ENCODE results near the gene MMP17. TPM values are rescaled to one million over a fixed set of nuclear protein-coding genes. Genes with fewer than 3 reads are reported as not detected.

MMP17 gene
- total and polyA plus RNA-seq, 2 donors (not counting 1 experiment from before 2014, with no cell fraction given): 14.8 to 140 TPM

DNA sequence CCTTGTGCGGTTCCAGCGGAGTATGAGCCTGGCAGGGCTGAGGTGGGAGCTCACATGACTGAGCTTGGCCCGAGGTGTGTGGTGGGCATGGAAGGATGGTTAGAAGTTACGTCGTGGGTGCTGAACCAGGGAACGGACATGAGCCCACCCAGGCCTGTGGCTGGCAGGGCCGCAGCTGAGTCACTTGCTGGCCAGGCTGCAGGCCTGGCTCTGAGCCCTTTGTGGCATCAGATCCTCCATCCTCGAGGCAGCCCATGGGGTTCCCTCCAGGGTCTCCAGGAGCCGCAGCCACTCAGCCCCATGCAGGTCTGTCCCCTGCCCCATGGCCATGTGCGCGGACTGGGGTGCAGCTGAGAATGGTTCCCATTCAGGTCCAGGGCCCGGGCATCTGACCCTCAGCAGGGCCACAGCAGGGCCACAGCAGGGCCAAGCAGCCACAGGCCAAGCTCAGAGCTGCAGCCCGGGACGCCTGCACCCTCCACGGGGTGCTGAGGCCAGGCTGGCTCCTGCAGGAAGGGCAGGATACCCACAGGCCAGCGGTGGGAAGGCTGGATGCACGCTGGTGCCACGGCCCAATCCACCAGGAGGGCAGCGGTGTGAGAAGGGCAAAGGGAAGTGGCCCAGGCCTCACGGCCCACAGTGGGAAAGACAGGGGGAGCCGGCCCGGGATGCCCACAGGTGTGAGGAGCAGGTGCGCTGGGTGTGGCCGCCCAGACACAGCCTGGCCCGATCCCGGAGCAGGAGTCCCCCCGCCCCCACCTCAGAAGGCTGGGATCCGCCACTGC, 39.9 kb downstream of the MMP17 start:
- Histone ChIP-seq H2AFZ (ENCODE audit: insufficient read depth, low read depth, low read length, poor library complexity, severe bottlenecking) (no peak overlapping the region), H3K36me3 (replicated peaks in 1 of 2; ENCODE audit: control extremely low read depth in 1 of 2, control insufficient read depth in 1 of 2, extremely low read depth in 1 of 2, insufficient read depth in 2 of 2, low read length in 1 of 2) (no peaks in the 10 kb centered on the region), H4K20me1 (ENCODE audit: control insufficient read depth, insufficient read depth, low read length, poor library complexity, severe bottlenecking) (no peaks in the 10 kb centered on the region), H3K9me3 (ENCODE audit: control extremely low read depth in 1 of 3, control insufficient read depth in 2 of 3, insufficient read depth in 1 of 3, low read length in 2 of 3) (no peaks in the 10 kb centered on the region), H3K4me1 (ENCODE audit: control insufficient read depth in 2 of 2, insufficient read depth in 2 of 2, low read length in 2 of 2) (no peaks in the 10 kb centered on the region), H3K79me2 (ENCODE audit: control insufficient read depth, insufficient read depth, low read length) (no peaks in the 10 kb centered on the region), H3K4me2 (replicated peaks; ENCODE audit: low read depth, low read length, poor library complexity, severe bottlenecking) (no peak overlapping the region), H3K9ac (ENCODE audit: low read length) (no peak overlapping the region), H3K27ac (ENCODE audit: low read length in 2 of 2) (no peak overlapping the region), H3K4me3 (ENCODE audit: control extremely low read depth in 1 of 5, extremely low read depth in 1 of 5, insufficient read depth in 1 of 5, low read depth in 2 of 5, low read length in 4 of 5) (no peak overlapping the region), H3K27me3 (replicated peaks in 1 of 4; ENCODE audit: control extremely low read depth in 1 of 4, control insufficient read depth in 3 of 4, insufficient read depth in 4 of 4, low read length in 3 of 4) (no peaks in the 10 kb centered on the region)
- ChIA-PET CTCF (no interaction called here), POLR2A (no interaction called here)
- Mint-ChIP-seq H3K27ac (no peak overlapping the region), H3K27me3 (no peaks in the 10 kb centered on the region), H3K4me3 (no peak overlapping the region), H3K9me3 (ENCODE audit: insufficient read depth) (no peaks in the 10 kb centered on the region), H3K4me1 (no peaks in the 10 kb centered on the region)
- no peak for DNase-seq
- no peak for ATAC-seq (ENCODE audit: low read depth)
- 90% methylated on average over 28 of the region's 28 CpGs for WGBS (ENCODE audit: insufficient coverage)
- intact Hi-C loops (cut with micrococcal nuclease): no loop called here
- TF ChIP-seq, protein P1, sequence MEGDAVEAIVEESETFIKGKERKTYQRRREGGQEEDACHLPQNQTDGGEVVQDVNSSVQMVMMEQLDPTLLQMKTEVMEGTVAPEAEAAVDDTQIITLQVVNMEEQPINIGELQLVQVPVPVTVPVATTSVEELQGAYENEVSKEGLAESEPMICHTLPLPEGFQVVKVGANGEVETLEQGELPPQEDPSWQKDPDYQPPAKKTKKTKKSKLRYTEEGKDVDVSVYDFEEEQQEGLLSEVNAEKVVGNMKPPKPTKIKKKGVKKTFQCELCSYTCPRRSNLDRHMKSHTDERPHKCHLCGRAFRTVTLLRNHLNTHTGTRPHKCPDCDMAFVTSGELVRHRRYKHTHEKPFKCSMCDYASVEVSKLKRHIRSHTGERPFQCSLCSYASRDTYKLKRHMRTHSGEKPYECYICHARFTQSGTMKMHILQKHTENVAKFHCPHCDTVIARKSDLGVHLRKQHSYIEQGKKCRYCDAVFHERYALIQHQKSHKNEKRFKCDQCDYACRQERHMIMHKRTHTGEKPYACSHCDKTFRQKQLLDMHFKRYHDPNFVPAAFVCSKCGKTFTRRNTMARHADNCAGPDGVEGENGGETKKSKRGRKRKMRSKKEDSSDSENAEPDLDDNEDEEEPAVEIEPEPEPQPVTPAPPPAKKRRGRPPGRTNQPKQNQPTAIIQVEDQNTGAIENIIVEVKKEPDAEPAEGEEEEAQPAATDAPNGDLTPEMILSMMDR (IDR thresholded peaks at IDR 0.05): no peak
- TF ChIP-seq EZH2 (IDR thresholded peaks at IDR 0.05; ENCODE audit: borderline replicate concordance, insufficient read depth, low read depth, low read length, poor library complexity, severe bottlenecking): no peak

DNA sequence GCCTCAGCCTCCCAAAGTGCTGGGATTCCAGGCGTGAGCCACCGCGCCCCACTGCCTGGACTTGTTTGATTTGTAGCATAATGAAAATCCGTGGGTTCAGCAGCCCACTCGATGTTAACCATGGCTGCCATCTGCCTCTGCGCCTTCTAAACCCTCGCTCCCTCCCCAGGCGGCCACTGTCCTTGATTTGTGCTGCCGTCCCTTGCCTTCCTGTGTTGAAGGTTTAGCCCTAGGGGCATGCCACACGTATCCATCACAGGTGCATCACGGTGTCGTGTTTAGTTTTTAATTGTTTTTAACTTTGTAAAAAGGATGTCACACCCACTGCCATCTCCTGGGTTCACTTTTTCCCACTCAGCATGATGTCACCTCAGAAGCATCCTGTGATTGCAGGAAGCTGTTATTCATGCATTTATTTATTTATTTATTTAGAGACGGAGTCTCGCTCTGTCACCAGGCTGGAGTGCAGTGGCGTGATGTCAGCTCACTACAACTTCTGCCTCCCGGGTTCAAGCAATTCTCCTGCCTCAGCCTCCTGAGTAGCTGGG, 41.8 kb downstream of the MMP17 start:
- TF ChIP-seq, protein P1 (IDR thresholded peaks at IDR 0.05): no peak
- TF ChIP-seq EZH2 (IDR thresholded peaks at IDR 0.05; ENCODE audit: borderline replicate concordance, insufficient read depth, low read depth, low read length, poor library complexity, severe bottlenecking): no peak
- no peak overlapping the region for H3K27ac Mint-ChIP-seq
- ATAC-seq (ENCODE audit: low read depth): no peak
- H3K27me3 Mint-ChIP-seq: no peaks in the 10 kb centered on the region
- no peaks in the 10 kb centered on the region for H3K36me3 ChIP-seq (replicated peaks in 1 of 2; ENCODE audit: control extremely low read depth in 1 of 2, control insufficient read depth in 1 of 2, extremely low read depth in 1 of 2, insufficient read depth in 2 of 2, low read length in 1 of 2)
- no peak overlapping the region for H3K4me3 ChIP-seq (ENCODE audit: control extremely low read depth in 1 of 5, extremely low read depth in 1 of 5, insufficient read depth in 1 of 5, low read depth in 2 of 5, low read length in 4 of 5)
- no peak overlapping the region for H3K27ac ChIP-seq (ENCODE audit: low read length in 2 of 2)
- no peak overlapping the region for H3K9ac ChIP-seq (ENCODE audit: low read length)
- no peak overlapping the region for H3K4me3 Mint-ChIP-seq
- CTCF ChIA-PET: no interaction called here
- intact Hi-C loops (cut with micrococcal nuclease): no loop called here
- no peaks in the 10 kb centered on the region for H4K20me1 ChIP-seq (ENCODE audit: control insufficient read depth, insufficient read depth, low read length, poor library complexity, severe bottlenecking)
- DNase-seq: no peak
- H3K4me2 ChIP-seq (replicated peaks; ENCODE audit: low read depth, low read length, poor library complexity, severe bottlenecking): no peak overlapping the region
- peaks cover 0 to 9% (median 0%) of the 10 kb centered on the region in 3 donors for H3K9me3 ChIP-seq (ENCODE audit: control extremely low read depth in 1 of 3, control insufficient read depth in 2 of 3, insufficient read depth in 1 of 3, low read length in 2 of 3)
- H3K4me1 ChIP-seq (ENCODE audit: control insufficient read depth in 2 of 2, insufficient read depth in 2 of 2, low read length in 2 of 2): no peaks in the 10 kb centered on the region
- H3K9me3 Mint-ChIP-seq (ENCODE audit: insufficient read depth): peaks cover 4% of the 10 kb centered on the region
- no peaks in the 10 kb centered on the region for H3K27me3 ChIP-seq (replicated peaks in 1 of 4; ENCODE audit: control extremely low read depth in 1 of 4, control insufficient read depth in 3 of 4, insufficient read depth in 4 of 4, low read length in 3 of 4)
- WGBS (ENCODE audit: insufficient coverage): 94% methylated on average over 12 of the region's 16 CpGs
- no peak overlapping the region for H2AFZ ChIP-seq (ENCODE audit: insufficient read depth, low read depth, low read length, poor library complexity, severe bottlenecking)
- no peaks in the 10 kb centered on the region for H3K79me2 ChIP-seq (ENCODE audit: control insufficient read depth, insufficient read depth, low read length)
- POLR2A ChIA-PET: no interaction called here
- no peaks in the 10 kb centered on the region for H3K4me1 Mint-ChIP-seq
